ENCODE results near the gene TEX101.
"Not testable (repeated sequence)": the region's sequence is repeated elsewhere in the genome, so short reads cannot be mapped to it uniquely, and the experiment has no call there.

Gene TEX101

DNA sequence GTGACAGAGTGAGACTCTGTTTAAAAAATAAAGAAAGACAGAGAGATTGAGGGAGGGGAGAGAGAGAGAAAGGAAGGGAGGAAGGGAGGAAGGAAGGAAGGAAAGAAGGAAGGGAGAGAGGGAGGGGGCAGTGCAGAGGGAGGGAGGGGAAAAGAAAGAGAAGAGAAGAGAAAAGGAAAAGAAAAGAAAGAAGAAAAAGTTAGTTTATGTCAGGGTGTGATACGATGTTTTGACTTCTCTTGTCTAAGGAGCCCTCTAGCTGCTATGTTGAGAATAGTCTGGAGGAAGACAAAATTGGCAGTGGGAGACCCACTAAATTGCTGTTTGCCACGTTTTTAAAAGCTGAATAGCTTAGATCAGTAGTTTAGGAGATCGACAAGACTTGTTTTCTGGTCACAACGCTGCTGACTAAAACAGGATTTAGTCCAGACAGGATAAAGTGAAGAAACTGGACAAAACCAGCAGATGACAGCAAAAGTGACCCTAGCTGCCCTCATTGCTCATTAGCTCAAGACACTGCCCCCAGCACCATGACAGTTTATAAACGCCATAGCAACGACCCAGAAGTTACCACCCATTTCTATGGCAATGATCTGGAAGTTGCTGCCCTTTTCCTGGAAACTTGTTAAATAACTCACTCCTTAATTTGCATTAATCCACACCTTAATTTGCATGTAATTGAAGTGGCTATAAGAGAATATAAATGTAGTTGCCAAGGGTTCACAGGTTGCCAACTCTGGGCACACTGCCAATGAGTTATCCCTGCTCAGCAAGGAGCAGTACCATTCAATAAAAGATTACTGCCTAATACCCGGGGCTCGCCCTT lies 11.1 kb downstream of the TEX101 start:
- DNase-seq (ENCODE audit: low read depth), result peak; percentile 46
- TF ChIP-seq CTCF (conservative IDR thresholded peaks at IDR 0.05; ENCODE audit: low read depth, low read length), result peak; percentile 70
- H3K4me3 ChIP-seq (ENCODE audit: low read depth, low read length), result no peak overlapping the region

DNA sequence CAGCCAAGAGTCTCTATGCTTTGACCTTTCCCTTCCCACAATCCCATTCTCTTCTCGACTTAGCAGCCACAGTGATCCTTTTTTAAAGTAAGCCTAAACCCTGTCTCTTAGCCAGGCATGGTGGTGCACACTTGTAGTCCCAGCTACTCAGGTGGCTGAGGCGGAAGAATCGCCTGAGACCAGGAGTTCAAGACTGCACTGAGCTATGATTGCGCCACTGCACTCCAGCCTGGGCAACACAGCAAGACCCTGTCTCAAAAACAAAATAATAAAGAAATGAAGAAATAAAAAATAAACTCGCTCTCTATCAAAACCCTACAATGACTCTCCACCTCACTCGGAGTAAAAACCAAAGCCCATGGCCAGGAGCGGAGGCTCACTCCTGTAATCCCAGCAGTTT lies 14.7 kb downstream of the TEX101 start:
- no peak for TF ChIP-seq CTCF (conservative IDR thresholded peaks at IDR 0.05; ENCODE audit: low read depth, low read length)
- H3K4me3 ChIP-seq (ENCODE audit: low read depth, low read length), result no peak overlapping the region
- no peak for DNase-seq (ENCODE audit: low read depth)

DNA sequence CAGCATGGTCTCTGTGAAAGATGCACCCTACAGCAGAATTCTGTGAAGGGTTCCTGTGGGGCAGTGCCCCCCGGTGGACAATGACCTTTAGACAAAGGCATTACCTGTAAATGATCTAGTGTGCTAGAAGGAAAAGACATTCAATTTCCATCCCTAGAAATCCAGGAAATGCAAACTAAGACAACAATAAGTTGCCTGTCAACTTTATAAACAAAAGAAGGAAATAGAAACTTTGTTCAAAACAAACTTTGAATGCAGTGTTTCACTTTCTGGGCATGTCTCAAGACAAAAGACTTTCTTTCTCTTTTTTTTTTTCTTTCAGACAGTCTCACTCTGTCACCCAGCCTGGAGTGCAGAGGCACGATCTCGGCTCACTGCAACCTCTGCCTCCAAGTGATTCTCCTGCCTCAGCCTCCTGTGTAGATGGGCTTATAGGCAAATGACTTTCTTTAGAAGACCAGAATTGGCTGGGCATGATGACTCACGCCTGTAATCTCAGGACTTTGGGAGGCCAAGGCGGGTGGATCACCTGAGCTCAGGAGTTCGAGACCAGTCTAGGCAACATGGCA lies 15.5 kb downstream of the TEX101 start:
- DNase-seq (ENCODE audit: low read depth), result no peak
- TF ChIP-seq CTCF (conservative IDR thresholded peaks at IDR 0.05; ENCODE audit: low read depth, low read length), result no peak
- H3K4me3 ChIP-seq (ENCODE audit: low read depth, low read length), result no peak overlapping the region

DNA sequence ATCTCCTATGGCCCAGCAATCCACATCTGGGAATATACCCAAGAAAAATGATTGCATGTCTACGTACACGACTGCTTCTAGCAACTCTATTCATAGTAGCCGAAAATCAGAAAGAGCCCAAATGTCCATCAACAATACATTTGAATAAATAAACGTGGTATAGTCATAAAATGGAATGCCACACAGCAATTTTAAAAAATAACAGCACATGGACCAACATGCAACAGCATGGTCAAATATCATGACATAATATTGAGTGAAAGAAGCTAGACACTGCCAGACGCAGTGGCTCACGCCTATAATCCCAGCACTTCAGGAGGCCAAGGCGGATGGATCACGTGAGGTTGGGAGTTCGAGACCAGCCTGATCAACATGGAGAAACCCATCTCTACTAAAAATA lies 16.3 kb downstream of the TEX101 start:
- H3K4me3 ChIP-seq (ENCODE audit: low read depth, low read length), result no peak overlapping the region
- no peak for DNase-seq (ENCODE audit: low read depth)
- TF ChIP-seq CTCF (conservative IDR thresholded peaks at IDR 0.05; ENCODE audit: low read depth, low read length), result no peak

DNA sequence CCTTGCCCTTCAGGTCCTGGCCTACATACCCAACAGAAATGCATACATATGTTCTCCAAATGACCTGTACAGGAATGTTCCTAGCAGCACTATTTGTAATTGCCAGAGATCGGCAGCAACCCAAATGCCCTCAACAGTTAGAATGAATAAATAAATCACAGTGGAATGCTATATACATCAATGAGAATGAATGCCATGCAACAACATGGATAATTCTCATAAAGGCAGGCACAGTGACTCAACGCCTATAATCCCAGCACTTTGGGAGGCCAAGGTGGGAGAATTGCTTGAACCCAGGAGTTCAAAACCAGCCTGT lies 18.6 kb downstream of the TEX101 start:
- H3K4me3 ChIP-seq (ENCODE audit: low read depth, low read length), result no peak overlapping the region
- DNase-seq (ENCODE audit: low read depth), result no peak
- TF ChIP-seq CTCF (conservative IDR thresholded peaks at IDR 0.05; ENCODE audit: low read depth, low read length), result no peak

GRCh38 chr19:43433689-43434088 lies 19.0 kb downstream of the TEX101 start:
- TF ChIP-seq CTCF (conservative IDR thresholded peaks at IDR 0.05; ENCODE audit: low read depth, low read length), result no peak
- no peak overlapping the region for H3K4me3 ChIP-seq (ENCODE audit: low read depth, low read length)
- no peak for DNase-seq (ENCODE audit: low read depth)

DNA sequence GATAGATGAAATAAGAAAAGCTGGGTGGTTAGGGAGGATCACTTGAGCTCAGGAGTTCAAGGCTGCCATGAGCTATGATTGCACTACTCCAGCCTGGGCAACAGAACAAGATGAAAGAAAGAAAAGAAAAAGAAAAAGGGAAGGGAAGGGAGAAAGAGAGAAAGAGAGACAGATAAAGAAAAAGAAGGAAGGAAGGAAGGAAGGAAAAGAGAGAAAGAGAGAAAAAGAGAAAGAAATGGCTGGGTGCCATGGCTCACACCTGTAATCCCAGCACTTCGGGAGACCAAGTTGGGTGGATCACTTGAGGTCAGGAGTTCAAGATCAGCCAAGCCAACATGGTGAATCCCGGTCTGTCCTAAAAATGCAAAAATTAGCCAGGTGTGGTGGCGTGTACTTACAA lies 21.1 kb downstream of the TEX101 start:
- H3K4me3 ChIP-seq (ENCODE audit: low read depth, low read length), result no peak overlapping the region
- no peak for DNase-seq (ENCODE audit: low read depth)
- TF ChIP-seq CTCF (conservative IDR thresholded peaks at IDR 0.05; ENCODE audit: low read depth, low read length), result no peak

- not testable (repeated sequence) for DNase-seq (ENCODE audit: low read depth); H3K4me3 ChIP-seq (ENCODE audit: low read depth, low read length)
Observed at GRCh38 chr19:43437284-43437683, 22.6 kb downstream of the TEX101 start.
